T-cell (primary cell): Measurements from ENCODE around the gene MXRA5. TPM values are rescaled to one million over a fixed set of nuclear protein-coding genes. Genes with fewer than 3 reads are reported as not detected.

Experiments used
- ATAC-seq, 4 experiments: fragments of 200-7000 bp in 3 of 4; fragments of 150-1000 bp in 1 of 4; cut with Tn5 transposase; replicated peaks in 1 of 4; 1 replicate in 3 of 4; 2 replicates in 1 of 4; pipeline ENCODE4 v1.10.0; 2021; ENCODE audit warnings: moderate library complexity in 3 of 4, mild to moderate bottlenecking in 2 of 4, moderate number of reproducible peaks in 1 of 4
- CTCF ChIA-PET, 2 donors: fragments of 300-600 bp; sonication (Branson Sonifier 250); formaldehyde crosslinking; loops; one replicate each; lab custom pipeline; 2022; ENCODE audit warnings: antibody characterized with exemption in 2 of 2; lab: Charles Lee
- POLR2A ChIA-PET, 2 donors: fragments of 300-600 bp; sonication (Branson Sonifier 250); formaldehyde crosslinking; loops; one replicate each; lab custom pipeline; 2022; ENCODE audit warnings: antibody characterized with exemption in 2 of 2; lab: Charles Lee
- DNase-seq, 35 experiments: peaks; one replicate each; pipeline versions ENCODE4 v3.0.0 to v3.0.0-alpha.2; 2013 to 2023
- H3K27ac ChIP-seq: one replicate; pipeline ENCODE4 v1.5.1; 2013; ENCODE audit warnings: low read length
- H3K27me3 ChIP-seq, 2 experiments: replicated peaks in 1 of 2; 1 replicate in 1 of 2; 2 replicates in 1 of 2; pipeline versions ENCODE4 v1.6.1 to v1.7.0; 2013; ENCODE audit warnings: low read length in 1 of 2, mixed read lengths in 1 of 2; ENCODE audit not compliant: control insufficient read depth in 2 of 2, insufficient read depth in 2 of 2; ENCODE audit errors: extremely low read depth in 1 of 2
- H3K36me3 ChIP-seq, 2 donors: 1 replicate in 1 of 2; 2 replicates in 1 of 2; pipeline versions ENCODE4 v1.6.1 to v1.7.0; 2013; ENCODE audit warnings: low read length in 1 of 2; ENCODE audit not compliant: control insufficient read depth in 2 of 2, insufficient read depth in 1 of 2; ENCODE audit errors: extremely low read depth in 1 of 2
- H3K4me1 ChIP-seq, 2 experiments: 1 replicate in 1 of 2; 2 replicates in 1 of 2; pipeline versions ENCODE4 v1.6.1 to v1.7.0; 2013; ENCODE audit warnings: low read length in 2 of 2, mixed read lengths in 1 of 2; ENCODE audit not compliant: insufficient read depth in 2 of 2, control insufficient read depth in 1 of 2; ENCODE audit errors: extremely low read depth in 1 of 2
- H3K4me3 ChIP-seq, 2 donors: 1 replicate in 1 of 2; 2 replicates in 1 of 2; pipeline versions ENCODE4 v1.5.1 to v1.7.0; 2013; ENCODE audit warnings: mild to moderate bottlenecking in 2 of 2, low read length in 1 of 2, moderate library complexity in 1 of 2; ENCODE audit not compliant: control insufficient read depth in 1 of 2; ENCODE audit errors: extremely low read depth in 1 of 2
- H3K9me3 ChIP-seq: 2 replicates; pipeline ENCODE4 v1.7.0; 2013
- H3K27ac Mint-ChIP-seq, 2 donors: one replicate each; pipeline ENCODE4 v1.8.0; 2020 to 2021; ENCODE audit warnings: mild to moderate bottlenecking in 2 of 2, mixed read lengths in 2 of 2
- H3K27me3 Mint-ChIP-seq, 2 donors: one replicate each; pipeline ENCODE4 v1.8.0; 2021 to 2022; ENCODE audit warnings: mixed read lengths in 2 of 2
- H3K36me3 Mint-ChIP-seq: one replicate; pipeline ENCODE4 v1.8.0; 2021; ENCODE audit warnings: mixed read lengths
- H3K4me1 Mint-ChIP-seq, 3 donors: one replicate each; pipeline ENCODE4 v1.8.0; 2020 to 2022; ENCODE audit warnings: mixed read lengths in 3 of 3, mild to moderate bottlenecking in 1 of 3
- H3K4me3 Mint-ChIP-seq, 3 donors: one replicate each; pipeline ENCODE4 v1.8.0; 2020 to 2022; ENCODE audit warnings: mild to moderate bottlenecking in 3 of 3, mixed read lengths in 3 of 3, moderate library complexity in 3 of 3
- H3K9me3 Mint-ChIP-seq, 3 donors: one replicate each; pipeline ENCODE4 v1.8.0; 2020 to 2022; ENCODE audit warnings: mixed read lengths in 3 of 3
- WGBS: methylation state at CpG from one replicate; pipeline ENCODE4 v1.1.5; 2013; ENCODE audit warnings: missing lambda C conversion rate; ENCODE audit not compliant: insufficient coverage; 5-methylcytosine and 5-hydroxymethylcytosine counted together
- total RNA-seq, 35 experiments: library from RNA in 6 of 35; stranded (reverse) in 6 of 35; fragments of 120-200 nt in 1 of 35; gene quantifications; one replicate each; pipeline versions ENCODE4 v1.2.1 to v1.2.4 and lab custom pipeline; 2013 to 2026

Gene MXRA5
- total RNA-seq, 5 donors from 2014 or later (not counting 1 experiment from before 2014, with no cell fraction given), result 0.03 to 0.09 (median 0.06) TPM; not detected in 2

DNA sequence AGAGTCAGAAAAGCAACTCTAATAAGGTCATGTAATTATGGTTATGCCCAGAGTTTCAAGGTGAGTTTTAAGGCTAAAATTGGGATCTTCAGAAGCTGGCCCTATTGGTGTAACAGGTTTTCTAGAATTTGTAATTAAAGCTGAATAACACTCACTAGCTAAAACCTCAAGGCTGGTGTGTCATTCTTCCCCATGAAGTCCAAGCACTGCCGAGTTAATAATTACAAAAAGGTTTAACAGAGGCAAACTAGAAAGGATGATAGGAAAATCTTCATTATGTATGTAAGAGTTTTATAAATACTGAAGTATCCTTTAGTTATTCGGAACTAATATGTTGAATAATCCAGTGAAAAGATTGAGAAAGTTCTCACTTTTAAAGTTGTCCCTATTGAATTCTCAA is 34.3 kb downstream of the MXRA5 start:
- Histone ChIP-seq H3K9me3 (no peaks in the 10 kb centered on the region), H3K27ac (no peak overlapping the region), H3K4me3 (no peak overlapping the region), H3K36me3 (no peaks in the 10 kb centered on the region), H3K4me1 (no peaks in the 10 kb centered on the region), H3K27me3 (no peaks in the 10 kb centered on the region)
- ATAC-seq (no peak), DNase-seq (no peak)
- Mint-ChIP-seq H3K36me3 (no peaks in the 10 kb centered on the region), H3K9me3 (peaks cover 0 to 10% (median 4%) of the 10 kb centered on the region in 3 donors), H3K4me3 (no peak overlapping the region), H3K4me1 (no peaks in the 10 kb centered on the region), H3K27me3 (no peaks in the 10 kb centered on the region), H3K27ac (no peak overlapping the region)
- ChIA-PET POLR2A (no interaction called here), CTCF (no interaction called here)
- WGBS, result no CpG with 5 or more reads among the region's 2 CpGs

DNA sequence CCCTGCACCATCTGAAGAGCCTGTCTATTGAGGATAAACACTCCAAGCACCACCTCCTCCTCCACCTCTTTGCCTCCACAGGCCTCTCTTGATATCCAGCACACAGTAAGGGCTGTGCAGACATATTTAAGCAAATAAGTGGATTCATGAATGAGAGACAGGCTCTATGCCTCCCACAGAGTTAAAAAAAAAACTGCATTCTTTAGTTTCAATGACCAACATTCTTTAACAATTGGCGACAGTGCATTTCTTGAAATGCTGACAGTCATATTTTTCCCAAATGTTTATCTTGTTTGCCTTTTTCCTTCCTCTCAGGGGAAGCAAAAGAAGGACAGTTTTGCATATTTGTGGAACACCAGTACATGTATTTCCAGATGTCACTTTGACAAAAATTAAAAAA is 38.6 kb downstream of the MXRA5 start:
- Mint-ChIP-seq H3K27me3 (no peaks in the 10 kb centered on the region), H3K27ac (no peak overlapping the region), H3K9me3 (peaks cover 0 to 5% (median 4%) of the 10 kb centered on the region in 3 donors), H3K4me3 (no peak overlapping the region), H3K36me3 (no peaks in the 10 kb centered on the region), H3K4me1 (no peaks in the 10 kb centered on the region)
- H3K4me3 ChIP-seq, result no peak overlapping the region
- no peaks in the 10 kb centered on the region for H3K4me1 ChIP-seq
- no peak for DNase-seq
- ChIA-PET POLR2A (no interaction called here), CTCF (no interaction called here)
- no peak for ATAC-seq
- no peaks in the 10 kb centered on the region for H3K9me3 ChIP-seq
- no peaks in the 10 kb centered on the region for H3K36me3 ChIP-seq
- H3K27me3 ChIP-seq, result no peaks in the 10 kb centered on the region
- H3K27ac ChIP-seq, result no peak overlapping the region
- WGBS, result no CpG with 5 or more reads among the region's 1 CpG

DNA sequence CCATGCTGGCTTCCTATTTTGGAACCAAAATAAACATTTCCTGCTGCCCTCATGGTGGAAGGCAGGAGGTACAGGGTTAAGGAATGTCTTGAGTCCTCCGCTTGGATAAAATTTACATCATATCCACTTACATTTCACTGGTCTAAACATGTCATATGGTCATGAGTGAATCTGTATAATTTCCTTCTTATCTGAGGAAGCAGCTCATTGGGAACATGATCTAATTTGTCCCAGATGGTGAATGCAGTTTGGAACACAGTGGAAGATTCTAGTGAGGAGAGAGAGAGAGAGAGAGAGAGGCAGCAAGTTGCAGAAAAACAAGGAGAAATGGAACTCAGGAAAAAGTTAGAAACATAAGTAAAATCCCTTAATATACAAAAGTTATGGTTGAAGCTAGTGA is 46.8 kb downstream of the MXRA5 start:
- no peak for DNase-seq
- H3K27ac Mint-ChIP-seq, result no peak overlapping the region
- no peaks in the 10 kb centered on the region for H3K36me3 Mint-ChIP-seq
- peaks cover 0 to 4% of the 10 kb centered on the region in 2 donors for H3K27me3 Mint-ChIP-seq
- H3K4me1 ChIP-seq, result no peaks in the 10 kb centered on the region
- H3K9me3 Mint-ChIP-seq, result no peaks in the 10 kb centered on the region
- no peaks in the 10 kb centered on the region for H3K36me3 ChIP-seq
- H3K4me3 Mint-ChIP-seq, result no peak overlapping the region
- H3K4me1 Mint-ChIP-seq, result no peaks in the 10 kb centered on the region
- no CpG with 5 or more reads among the region's 1 CpG for WGBS
- ATAC-seq, result no peak
- ChIA-PET POLR2A (no interaction called here), CTCF (no interaction called here)
- H3K4me3 ChIP-seq, result no peak overlapping the region
- H3K9me3 ChIP-seq, result no peaks in the 10 kb centered on the region
- no peak overlapping the region for H3K27ac ChIP-seq
- no peaks in the 10 kb centered on the region for H3K27me3 ChIP-seq

DNA sequence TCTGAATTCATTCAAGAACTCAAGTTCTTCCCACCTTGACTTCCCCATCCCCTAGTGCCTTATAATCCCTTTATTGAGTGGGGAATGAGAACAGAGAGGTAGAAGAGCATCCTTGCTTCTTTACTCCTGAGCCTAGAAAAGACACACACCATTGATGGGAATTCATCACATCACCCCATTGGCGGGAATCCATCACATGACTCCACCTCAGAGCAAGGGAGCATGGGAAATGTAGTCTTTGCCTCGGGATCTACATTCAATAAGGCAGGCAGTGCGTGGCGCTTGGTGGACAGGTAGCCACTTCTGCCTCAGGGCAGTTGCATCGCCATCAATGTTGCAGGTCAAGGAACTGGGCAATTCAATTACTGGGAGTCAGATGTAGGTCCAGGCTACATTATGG is 50.7 kb downstream of the MXRA5 start:
- no peaks in the 10 kb centered on the region for H3K9me3 ChIP-seq
- H3K36me3 Mint-ChIP-seq, result no peaks in the 10 kb centered on the region
- ChIA-PET POLR2A (no interaction called here), CTCF (no interaction called here)
- DNase-seq, result no peak
- H3K9me3 Mint-ChIP-seq, result peaks cover 0 to 7% (median 0%) of the 10 kb centered on the region in 3 donors
- H3K4me3 ChIP-seq, result no peak overlapping the region
- H3K36me3 ChIP-seq, result no peaks in the 10 kb centered on the region
- H3K27me3 Mint-ChIP-seq, result peaks cover 0 to 4% of the 10 kb centered on the region in 2 donors
- H3K4me1 Mint-ChIP-seq, result no peaks in the 10 kb centered on the region
- no peak overlapping the region for H3K4me3 Mint-ChIP-seq
- 68% methylated on average over 4 of the region's 5 CpGs for WGBS
- H3K27ac ChIP-seq, result no peak overlapping the region
- H3K27ac Mint-ChIP-seq, result no peak overlapping the region
- H3K4me1 ChIP-seq, result no peaks in the 10 kb centered on the region
- no peaks in the 10 kb centered on the region for H3K27me3 ChIP-seq
- no peak for ATAC-seq

DNA sequence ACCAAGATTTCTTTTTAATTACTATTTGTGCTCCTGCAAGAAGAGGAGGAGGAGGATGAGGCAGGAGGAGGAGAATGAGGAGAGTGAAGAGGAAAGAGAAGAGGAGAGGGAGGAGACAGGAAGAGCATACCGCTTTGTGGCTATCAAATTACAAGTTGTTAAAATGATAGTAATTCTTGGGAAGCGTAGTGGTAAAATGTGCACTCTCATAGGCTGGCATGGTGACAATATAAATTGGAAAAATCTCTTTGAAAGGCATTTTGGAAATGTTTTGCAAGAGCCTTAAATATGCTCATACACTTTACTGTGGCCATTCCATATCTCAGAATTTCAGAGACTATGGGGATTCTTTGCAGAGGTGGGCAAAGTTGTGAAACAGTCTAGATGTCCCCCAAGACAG is 53.2 kb downstream of the MXRA5 start:
- ATAC-seq (no peak), DNase-seq (no peak)
- H3K27ac ChIP-seq, result no peak overlapping the region
- H3K27me3 Mint-ChIP-seq, result peaks cover 0 to 12% of the 10 kb centered on the region in 2 donors
- no peaks in the 10 kb centered on the region for H3K4me1 ChIP-seq
- H3K36me3 ChIP-seq, result no peaks in the 10 kb centered on the region
- no peak overlapping the region for H3K4me3 Mint-ChIP-seq
- WGBS, result 40% methylated on average over 1 of the region's 2 CpGs
- no peaks in the 10 kb centered on the region for H3K4me1 Mint-ChIP-seq
- no peak overlapping the region for H3K4me3 ChIP-seq
- H3K9me3 ChIP-seq, result no peaks in the 10 kb centered on the region
- peaks cover 0 to 7% (median 2%) of the 10 kb centered on the region in 3 donors for H3K9me3 Mint-ChIP-seq
- no peaks in the 10 kb centered on the region for H3K27me3 ChIP-seq
- H3K36me3 Mint-ChIP-seq, result no peaks in the 10 kb centered on the region
- ChIA-PET POLR2A (no interaction called here), CTCF (no interaction called here)
- no peak overlapping the region for H3K27ac Mint-ChIP-seq

DNA sequence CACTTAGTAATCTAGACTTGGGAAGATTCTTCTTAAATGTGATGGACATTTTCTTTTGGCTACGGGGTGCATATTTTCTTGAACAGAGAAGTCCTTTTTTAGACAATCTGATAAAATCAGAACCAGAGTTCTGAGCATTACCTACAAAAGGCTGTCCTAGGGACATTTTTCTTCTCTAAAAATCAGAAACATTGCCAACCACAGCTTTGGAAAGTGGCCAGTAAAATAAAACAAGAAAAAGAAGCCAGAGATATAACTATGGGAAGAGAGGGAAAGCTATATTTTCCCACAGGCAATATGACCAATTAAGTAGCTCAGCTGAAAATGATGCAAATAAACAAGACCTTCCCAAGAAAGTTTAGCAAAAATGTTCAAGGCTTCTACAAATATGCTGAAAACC is 55.9 kb downstream of the MXRA5 start:
- no peaks in the 10 kb centered on the region for H3K4me1 ChIP-seq
- no peaks in the 10 kb centered on the region for H3K36me3 Mint-ChIP-seq
- no peaks in the 10 kb centered on the region for H3K4me1 Mint-ChIP-seq
- H3K4me3 Mint-ChIP-seq, result no peak overlapping the region
- H3K9me3 ChIP-seq, result no peaks in the 10 kb centered on the region
- H3K36me3 ChIP-seq, result no peaks in the 10 kb centered on the region
- DNase-seq, result no peak
- POLR2A ChIA-PET, result no interaction called here
- H3K27ac Mint-ChIP-seq, result no peak overlapping the region
- peaks cover 0 to 12% of the 10 kb centered on the region in 2 donors for H3K27me3 Mint-ChIP-seq
- CTCF ChIA-PET, result no interaction called here
- peaks cover 0 to 7% (median 2%) of the 10 kb centered on the region in 3 donors for H3K9me3 Mint-ChIP-seq
- no peak for ATAC-seq
- WGBS, result no CpG with 5 or more reads among the region's 1 CpG
- no peak overlapping the region for H3K4me3 ChIP-seq
- H3K27ac ChIP-seq, result no peak overlapping the region
- H3K27me3 ChIP-seq, result no peaks in the 10 kb centered on the region
